Measurements from ENCODE around the gene SLC25A44.
"Not testable (repeated sequence)": the region's sequence is repeated elsewhere in the genome, so short reads cannot be mapped to it uniquely, and the experiment has no call there.

Gene SLC25A44

DNA sequence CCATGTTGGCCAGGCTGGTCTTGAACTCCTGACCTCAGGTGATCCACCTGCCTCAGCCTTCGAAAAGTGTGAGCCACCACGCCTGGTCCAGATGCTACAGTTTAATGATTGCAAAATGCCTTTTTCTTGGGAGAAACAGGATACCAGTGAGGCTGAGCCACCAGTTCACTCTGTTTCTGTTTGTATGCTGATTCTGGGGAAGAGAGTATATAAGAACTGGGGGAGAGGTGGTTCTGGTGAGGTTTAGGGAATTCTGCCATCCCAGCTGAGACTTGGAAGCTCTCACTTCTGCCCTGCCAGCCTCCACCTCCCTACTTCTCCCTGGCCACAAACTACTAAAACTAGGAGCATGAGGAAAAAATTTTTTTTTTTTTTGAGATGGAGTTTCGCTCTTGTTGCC lies 10.8 kb downstream of the SLC25A44 start:
- no peak for DNase-seq (ENCODE audit: low read depth in 2 of 2)

DNA sequence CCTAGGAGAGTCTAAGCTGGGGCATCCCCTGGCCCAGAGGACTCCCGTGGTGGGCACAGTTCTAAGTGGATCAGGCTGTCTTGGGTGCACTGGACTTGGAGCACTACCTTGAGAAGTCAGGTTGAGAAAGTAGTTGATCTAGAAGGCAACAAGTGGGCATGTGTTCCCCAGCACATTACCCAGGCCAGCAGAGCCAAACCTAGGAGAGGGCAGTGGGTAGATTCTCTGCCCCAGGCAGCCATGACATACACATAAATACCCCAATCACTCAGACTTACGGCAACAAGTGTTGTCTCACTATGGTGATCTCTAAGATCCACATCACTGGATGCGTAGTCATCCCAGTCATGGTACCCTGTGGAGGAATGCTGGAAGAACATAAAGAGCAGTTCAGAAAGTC lies 17.3 kb downstream of the SLC25A44 start:
- no peak for DNase-seq (ENCODE audit: low read depth in 2 of 2)

DNA sequence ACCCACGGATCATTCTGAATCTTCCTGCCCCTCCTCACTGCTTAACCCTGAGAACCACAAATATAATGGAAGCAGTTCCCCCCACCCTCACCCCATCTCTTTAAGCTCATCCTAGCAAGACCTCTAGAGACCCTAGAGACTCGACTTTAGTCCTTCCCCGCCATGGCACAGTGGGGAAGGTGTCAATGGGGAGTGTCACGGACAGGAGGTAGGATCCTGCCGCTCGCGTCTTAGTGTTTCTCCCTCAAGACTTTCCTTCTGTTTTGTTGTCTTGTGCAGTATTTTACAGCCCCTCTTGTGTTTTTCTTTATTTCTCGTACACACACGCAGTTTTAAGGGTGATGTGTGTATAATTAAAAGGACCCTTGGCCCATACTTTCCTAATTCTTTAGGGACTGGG lies 18.2 kb downstream of the SLC25A44 start:
- no peak for DNase-seq (ENCODE audit: low read depth in 2 of 2)

DNA sequence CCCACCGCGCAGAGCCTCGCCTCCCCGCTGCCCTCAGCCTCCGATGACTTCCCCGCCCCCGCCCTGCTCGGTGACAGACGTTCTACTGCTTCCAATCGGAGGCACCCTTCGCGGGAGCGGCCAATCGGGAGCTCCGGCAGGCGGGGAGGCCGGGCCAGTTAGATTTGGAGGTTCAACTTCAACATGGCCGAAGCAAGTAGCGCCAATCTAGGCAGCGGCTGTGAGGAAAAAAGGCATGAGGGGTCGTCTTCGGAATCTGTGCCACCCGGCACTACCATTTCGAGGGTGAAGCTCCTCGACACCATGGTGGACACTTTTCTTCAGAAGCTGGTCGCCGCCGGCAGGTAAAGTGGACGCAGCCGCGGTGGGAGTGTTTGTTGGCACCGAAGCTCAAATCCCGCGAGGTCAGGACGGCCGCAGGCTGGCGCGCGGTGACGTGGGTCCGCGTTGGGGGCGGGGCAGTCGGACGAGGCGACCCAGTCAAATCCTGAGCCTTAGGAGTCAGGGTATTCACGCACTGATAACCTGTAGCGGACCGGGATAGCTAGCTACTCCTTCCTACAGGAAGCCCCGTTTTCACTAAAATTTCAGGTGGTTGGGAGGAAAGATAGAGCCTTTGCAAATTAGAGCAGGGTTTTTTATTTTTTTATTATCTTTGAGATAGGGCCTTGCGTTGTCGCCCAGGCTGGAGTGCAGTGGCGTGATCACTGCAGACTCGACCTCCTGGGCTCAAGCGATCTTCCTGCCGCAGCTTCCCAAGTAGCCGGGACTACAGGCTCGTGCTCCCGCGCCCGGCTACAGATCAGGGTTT lies 19.1 kb downstream of the SLC25A44 start, which contains the start of gene PMF1:
TSS of gene PMF1 (plus strand) at position 175 of the 811 bp plus-strand sequence. CDS start at position 184, 9 bp downstream.
- peak; percentile 90 for DNase-seq (ENCODE audit: low read depth in 2 of 2)

DNA sequence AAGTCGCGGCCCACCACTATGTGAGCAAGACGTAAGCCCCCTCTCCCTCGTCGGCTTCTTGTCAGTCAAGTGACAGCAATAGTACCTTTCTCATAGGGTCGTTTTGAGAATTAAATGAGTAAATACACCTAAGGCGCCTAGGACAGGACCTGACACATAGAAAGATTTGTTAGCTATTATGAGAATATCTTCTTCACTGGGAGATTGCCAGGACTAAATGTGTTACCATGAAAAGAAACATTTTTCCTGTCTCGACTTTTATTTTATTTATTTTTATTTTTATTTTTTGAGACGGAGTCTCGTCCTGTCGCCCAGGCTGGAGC lies 19.7 kb downstream of the SLC25A44 start:
- no peak for DNase-seq (ENCODE audit: low read depth in 2 of 2)

DNA sequence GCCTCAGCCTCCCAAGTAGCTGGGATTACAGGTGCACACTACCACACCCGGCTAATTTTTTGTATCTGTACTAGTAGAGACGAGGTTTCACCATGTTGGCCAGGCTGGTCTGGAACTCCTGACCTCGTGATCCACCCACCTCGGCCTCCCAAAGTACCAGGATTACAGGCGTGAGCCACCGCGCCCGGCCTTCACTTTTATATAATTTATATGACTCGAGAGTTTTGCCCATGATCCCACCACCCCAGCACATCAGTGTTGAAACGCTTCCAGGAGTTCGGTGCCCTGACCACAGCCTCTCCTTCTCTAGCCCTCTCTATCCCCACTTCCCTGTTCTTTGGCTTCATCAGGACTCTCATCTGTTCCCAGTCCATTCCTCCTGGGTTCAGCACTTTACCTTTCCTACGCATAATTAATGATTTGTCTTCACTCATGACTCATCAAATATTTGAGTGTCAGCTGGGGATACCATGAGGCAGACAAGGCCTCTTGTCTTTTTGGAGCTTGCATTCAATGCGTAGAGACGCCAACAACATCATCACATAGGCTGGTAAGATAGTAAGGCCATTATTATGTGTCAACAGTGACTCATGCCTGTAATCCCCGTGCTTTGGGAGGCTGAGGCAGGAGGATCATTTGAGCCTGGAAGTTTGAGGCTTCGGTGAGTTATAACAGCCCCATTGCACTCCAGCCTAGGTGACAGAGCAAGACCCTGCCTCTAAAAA lies 20.3 kb downstream of the SLC25A44 start:
- DNase-seq (ENCODE audit: low read depth in 2 of 2) = no peak

DNA sequence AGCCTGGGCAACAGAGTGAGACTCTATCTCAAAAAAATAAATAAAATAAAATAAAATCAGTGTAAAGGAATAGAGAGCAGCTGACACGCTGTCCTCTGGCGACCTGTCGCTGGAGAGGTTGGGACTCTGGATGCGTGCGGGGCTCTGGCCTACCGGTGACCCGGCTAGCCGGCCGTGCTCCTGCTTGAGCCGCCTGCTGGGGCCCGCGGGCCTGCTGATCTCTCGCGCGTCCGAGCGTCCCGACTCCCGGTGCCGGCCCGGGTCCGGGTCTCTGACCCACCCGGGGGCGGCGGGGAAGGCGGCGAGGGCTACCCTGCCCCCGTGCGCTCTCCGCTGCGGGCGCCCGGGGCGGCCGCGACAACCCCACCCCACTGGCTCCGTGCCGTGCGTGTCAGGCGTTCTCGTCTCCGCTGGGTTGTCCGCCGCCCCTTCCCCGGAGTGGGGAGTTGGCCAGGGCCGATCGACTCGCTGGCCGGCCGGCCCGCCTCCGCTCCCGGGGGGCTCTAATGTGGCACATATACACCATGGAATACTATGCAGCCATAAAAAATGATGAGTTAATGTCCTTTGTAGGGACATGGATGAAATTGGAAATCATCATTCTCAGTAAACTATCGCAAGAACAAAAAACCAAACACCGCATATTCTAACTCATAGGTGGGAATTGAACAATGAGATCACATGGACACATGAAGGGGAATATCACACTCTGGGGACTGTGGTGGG lies 22.6 kb downstream of the SLC25A44 start:
- not testable (repeated sequence) for DNase-seq (ENCODE audit: low read depth in 2 of 2)

DNA sequence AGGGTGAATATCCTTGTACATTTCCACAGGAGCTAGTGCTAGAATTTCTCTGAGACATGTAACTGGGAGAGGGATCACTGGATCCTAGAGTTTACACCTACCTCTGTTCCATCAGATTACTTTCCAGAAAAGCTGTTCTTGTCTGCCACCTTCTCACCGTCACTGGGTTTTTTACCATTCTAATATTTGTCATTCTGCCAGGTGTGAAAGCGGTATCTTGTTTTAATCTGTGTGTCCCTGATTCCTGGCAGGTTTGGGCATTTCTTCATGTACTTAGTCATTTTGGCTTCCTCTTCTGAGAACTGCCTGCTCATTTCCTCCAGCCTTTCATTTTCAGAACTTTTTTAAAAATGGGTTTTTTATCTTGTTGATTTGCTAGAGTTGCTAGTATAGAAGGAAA lies 24.0 kb downstream of the SLC25A44 start:
- no peak for DNase-seq (ENCODE audit: low read depth in 2 of 2)

DNA sequence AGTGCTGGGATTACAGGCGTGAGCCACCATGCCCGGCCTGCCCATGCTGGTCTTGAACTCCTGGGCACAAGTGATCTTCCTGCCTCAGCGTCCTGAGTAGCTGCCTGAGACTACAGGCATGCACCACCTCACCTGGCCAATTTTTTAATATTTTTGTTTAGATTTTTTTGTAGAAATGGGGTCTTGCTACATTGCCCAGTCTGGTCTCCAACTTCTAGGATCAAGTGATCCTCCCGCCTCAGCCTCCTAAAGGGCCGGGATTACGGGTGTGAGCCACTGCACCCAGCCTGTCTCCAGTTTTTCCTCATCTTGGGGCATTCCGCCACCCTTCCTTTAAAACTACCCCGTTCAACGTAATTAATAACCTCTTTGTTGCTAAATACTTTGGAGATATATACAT lies 26.3 kb downstream of the SLC25A44 start:
- DNase-seq (ENCODE audit: low read depth in 2 of 2) = no peak

DNA sequence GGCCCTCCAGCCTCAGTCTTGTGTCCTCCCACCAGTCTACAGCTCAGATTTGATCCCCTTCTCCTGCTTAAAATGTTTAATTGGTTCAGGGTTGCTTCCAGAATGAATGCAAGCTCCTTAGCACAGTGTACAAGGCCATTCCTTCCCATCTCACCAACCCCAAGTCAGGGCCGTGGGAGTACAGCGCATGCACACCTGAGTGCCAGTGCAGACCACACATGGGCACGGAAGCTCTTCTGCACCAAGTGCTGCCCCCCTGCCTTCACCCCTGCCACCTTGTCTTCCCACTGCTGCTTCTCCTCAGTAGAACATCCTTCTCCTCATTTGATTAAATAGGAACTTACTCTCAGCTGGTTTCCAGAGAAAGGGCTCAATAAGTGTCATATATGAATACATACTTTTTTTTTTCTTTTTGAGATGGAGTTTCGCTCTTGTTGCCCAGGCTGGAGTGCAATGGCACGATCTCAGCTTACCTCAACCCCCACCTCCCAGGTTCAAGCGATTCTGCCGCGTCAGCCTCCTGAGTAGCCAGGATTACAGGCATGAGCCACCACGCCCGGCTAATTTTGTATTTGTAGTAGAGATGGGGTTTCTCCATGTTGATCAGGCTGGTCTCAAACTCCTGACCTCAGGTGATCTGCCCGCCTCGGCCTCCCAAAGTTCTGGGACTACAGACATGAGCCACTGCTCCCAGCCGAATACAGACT lies 28.2 kb downstream of the SLC25A44 start:
- DNase-seq (ENCODE audit: low read depth in 2 of 2) = no peak

DNA sequence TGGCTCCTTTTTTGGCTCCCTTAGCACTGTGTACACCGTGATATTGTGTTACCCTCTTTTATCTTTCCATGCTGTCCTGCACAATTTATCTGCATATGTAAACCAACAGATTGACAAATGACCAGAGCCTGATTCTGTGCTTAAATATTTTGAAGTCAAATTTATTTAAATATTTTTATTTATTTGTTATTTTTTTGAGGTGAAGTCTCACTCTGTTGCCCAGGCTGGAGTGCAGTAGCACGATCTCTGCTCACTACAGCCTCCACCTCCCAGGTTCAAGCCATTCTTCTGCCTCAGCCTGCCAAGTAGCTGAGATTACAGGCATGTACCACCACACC lies 31.7 kb downstream of the SLC25A44 start:
- no peak for DNase-seq (ENCODE audit: low read depth in 2 of 2)

DNA sequence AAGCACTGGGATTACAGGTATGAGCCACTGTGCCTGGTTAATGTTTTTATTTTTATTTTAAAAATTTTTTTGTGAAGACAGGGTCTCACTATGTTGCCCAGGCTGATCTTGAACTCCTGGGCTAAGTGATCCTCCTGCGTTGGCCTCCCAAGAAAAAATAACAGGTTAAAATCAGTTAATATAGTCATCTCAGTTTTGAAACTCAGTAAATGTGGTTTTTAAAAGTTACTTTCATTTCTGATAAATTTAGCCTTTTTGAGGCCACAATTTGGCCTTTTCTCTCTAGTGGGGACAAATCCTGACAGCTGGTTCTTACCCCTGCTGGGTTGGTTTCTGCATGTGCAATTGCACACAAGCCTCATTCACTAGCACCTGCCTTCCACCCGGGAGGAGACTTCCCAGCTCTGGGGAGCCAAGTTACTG lies 32.2 kb downstream of the SLC25A44 start:
- no peak for DNase-seq (ENCODE audit: low read depth in 2 of 2)

DNA sequence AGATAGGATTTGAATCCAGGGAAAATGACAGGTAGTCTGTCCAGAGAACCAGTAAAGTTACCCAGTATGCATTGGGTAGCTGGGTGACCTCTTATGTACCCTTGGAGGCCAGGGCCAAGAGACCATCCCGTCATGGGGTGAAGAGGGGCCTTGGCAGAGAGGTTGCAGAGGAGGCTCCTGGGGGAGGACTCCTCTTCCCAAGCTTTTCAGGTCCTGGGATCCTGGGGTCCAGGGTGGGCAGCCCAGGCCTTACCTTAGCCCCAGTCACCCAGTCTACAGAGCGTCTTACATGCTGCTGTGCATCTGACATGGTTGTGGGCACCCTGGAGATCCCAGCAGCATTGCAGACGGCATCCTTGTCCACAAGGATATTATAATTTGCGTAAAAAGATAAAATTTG lies 32.9 kb downstream of the SLC25A44 start:
- no peak for DNase-seq (ENCODE audit: low read depth in 2 of 2)

DNA sequence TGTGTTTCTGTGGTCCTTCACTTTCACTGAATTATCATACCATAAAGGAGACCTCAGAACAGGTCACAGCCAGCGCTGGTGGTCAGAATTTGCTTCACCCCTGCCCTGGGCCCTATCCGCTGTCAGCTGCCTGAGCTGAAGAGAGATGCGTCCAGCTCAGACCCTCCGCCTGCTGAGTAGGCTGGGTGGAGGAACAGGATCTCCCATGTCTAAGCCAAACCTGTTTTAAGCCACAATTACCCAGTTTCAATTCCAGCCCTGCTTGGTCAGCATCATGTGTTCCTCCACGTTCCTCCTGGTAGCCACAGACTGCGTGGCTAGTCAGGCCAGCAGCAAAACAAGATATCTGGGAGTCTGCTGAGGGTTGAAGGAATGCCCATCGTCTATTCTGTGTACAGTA lies 34.6 kb downstream of the SLC25A44 start:
- no peak for DNase-seq (ENCODE audit: low read depth in 2 of 2)

DNA sequence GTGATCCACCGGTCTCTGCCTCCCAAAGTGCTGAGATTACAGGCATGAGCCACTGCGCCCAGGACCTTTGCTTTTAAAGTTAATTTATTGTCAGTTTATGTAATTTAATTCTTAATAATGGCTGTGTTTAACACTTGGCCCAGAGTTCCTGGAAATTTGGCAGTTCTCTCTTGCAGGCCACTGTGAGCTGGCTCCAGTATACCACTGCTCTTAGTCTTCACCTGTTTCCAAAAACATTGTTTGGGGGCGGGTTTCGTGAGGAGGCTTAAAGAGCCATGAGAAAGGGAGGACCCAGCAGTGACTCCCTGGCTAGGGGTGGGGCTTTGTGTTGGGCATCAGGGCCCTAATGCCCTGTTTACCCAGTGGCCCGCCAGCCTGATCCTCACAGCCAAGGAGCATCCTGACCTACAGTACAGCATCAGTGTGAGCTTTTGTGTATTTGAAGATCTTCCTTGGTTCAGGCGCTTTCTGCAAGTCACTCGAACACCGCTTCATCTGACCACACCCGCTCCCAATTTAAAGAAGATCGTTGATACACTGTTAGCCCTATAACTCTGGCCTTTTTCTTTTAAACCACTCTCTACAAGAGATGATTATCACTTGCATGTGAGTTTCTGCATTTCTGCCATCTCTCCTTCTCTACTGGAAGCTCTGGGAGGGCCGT lies 36.0 kb downstream of the SLC25A44 start:
- no peak for DNase-seq (ENCODE audit: low read depth in 2 of 2)

DNA sequence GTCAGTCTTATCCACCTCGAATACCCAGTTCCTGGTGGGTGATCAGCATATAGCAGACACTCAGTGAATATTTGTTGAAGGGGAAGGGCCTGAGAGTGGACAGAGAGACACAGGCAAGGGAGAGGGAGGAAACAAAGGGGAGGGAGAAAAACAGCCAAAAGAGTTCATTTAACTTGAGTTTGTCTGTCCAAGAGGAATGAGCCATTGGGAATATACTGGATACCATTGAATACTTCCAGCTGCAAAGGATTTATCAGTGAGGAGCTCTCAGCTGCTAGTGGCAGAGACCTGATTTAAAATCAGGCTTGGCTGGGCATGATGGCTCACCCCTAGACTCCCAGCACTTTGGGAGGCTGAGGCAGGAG lies 36.6 kb downstream of the SLC25A44 start:
- no peak for DNase-seq (ENCODE audit: low read depth in 2 of 2)

DNA sequence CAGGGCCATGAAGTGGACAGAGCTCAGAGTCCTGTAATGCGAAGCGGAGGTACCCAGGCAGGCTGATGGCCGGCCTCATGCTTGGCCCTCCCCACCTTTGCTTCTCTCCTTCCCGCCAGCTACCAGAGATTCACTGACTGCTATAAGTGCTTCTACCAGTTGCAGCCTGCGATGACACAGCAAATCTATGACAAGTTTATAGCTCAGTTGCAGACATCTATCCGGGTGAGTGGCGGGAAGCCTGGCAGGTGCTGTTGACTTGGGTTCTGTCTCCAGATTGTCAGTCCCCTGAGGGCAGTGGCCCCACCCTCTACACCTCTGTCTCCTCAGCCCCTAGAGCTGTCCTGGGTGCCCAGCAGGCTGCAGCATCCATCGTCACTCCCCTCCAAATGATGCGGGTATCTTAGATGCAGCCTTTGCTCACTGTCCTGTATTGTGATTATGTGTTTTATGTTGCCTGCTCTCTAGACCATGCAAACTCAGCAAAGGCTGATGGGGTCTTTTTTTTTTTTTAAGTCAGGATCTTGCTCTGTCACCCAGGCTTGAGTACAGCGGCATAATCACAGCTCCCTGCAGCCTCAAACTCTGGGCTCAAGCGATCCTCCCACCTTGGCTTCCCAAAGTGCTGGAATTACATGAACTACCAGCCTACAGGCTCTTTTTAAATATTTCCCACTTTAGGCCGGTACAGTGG lies 38.4 kb downstream of the SLC25A44 start:
- no peak for DNase-seq (ENCODE audit: low read depth in 2 of 2)

DNA sequence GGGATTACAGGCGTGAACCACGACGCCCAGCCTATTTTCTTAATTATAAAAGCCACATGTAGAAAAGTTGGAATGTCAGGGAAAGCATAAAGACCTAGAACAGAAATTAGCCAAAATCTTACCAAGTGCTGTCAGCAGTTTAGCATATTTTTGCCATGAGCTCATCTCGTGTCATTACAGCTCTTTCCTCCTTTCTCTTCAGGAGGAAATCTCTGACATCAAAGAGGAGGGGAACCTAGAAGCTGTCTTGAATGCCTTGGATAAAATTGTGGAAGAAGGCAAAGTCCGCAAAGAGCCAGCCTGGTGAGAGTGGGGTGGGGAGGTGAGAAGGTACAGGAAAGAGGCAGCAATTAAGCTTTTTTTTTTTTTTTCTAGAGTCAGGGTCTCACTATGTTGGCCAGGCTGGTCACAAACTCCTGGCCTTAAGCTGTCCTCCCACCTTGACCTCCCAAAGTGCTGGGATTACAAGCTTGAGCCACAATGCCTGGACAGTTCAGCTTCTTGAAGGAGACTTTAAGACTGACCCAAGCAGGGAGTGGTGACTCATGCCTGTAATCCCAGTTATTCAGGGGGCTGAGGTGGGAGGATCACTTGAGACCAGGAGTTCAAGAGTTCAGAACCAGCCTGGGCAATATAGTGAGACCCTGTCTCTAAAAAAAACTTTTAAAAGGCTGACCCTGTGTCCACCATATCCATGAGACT lies 39.7 kb downstream of the SLC25A44 start:
- DNase-seq (ENCODE audit: low read depth in 2 of 2) = peak; percentile 76 to 77

DNA sequence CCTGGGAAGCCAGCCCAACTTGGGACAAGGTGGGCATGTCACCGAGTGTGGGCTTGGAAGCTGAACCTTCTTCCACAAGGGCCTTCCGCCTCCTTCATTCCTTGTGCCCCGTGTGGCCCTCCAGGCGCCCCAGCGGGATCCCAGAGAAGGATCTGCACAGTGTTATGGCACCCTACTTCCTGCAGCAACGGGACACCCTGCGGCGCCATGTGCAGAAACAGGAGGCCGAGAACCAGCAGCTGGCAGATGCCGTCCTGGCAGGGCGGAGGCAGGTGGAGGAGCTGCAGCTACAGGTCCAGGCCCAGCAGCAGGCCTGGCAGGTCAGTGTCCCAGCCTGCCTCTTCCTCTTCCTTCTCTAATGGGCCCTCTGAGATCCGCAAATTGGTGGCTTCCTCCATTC lies 42.3 kb downstream of the SLC25A44 start:
- no peak for DNase-seq (ENCODE audit: low read depth in 2 of 2)

DNA sequence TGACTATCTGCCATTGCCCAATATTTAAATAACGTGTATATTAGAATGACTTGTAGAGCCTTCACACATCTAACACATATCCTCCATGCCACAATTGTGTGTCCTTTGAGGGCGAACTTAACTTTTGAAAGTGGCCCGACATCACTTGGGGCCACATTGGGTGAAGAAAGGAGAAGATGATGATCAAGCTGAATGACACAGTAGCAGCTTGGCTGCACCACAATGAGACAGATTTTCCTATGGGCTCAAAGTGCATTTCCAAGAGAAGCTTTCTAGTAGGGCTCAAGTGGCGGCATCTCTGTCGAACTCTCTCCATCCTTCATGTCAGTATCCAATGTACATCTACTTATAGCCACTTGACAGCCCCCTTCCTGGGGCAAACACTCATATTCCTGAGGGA lies 44.3 kb downstream of the SLC25A44 start:
- no peak for DNase-seq (ENCODE audit: low read depth in 2 of 2)

All from fibroblast of skin of left quadriceps (primary cell).